ENCODE results near the gene SLC29A3.

- TF ChIP-seq, protein P1, sequence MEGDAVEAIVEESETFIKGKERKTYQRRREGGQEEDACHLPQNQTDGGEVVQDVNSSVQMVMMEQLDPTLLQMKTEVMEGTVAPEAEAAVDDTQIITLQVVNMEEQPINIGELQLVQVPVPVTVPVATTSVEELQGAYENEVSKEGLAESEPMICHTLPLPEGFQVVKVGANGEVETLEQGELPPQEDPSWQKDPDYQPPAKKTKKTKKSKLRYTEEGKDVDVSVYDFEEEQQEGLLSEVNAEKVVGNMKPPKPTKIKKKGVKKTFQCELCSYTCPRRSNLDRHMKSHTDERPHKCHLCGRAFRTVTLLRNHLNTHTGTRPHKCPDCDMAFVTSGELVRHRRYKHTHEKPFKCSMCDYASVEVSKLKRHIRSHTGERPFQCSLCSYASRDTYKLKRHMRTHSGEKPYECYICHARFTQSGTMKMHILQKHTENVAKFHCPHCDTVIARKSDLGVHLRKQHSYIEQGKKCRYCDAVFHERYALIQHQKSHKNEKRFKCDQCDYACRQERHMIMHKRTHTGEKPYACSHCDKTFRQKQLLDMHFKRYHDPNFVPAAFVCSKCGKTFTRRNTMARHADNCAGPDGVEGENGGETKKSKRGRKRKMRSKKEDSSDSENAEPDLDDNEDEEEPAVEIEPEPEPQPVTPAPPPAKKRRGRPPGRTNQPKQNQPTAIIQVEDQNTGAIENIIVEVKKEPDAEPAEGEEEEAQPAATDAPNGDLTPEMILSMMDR (IDR thresholded peaks at IDR 0.05), result no peak
- no peak for TF ChIP-seq MAX (IDR thresholded peaks at IDR 0.05; ENCODE audit: low read depth)
- TF ChIP-seq NRF1 (IDR thresholded peaks at IDR 0.05; ENCODE audit: low read depth, low read length), result no peak
- TF ChIP-seq, protein P2, sequence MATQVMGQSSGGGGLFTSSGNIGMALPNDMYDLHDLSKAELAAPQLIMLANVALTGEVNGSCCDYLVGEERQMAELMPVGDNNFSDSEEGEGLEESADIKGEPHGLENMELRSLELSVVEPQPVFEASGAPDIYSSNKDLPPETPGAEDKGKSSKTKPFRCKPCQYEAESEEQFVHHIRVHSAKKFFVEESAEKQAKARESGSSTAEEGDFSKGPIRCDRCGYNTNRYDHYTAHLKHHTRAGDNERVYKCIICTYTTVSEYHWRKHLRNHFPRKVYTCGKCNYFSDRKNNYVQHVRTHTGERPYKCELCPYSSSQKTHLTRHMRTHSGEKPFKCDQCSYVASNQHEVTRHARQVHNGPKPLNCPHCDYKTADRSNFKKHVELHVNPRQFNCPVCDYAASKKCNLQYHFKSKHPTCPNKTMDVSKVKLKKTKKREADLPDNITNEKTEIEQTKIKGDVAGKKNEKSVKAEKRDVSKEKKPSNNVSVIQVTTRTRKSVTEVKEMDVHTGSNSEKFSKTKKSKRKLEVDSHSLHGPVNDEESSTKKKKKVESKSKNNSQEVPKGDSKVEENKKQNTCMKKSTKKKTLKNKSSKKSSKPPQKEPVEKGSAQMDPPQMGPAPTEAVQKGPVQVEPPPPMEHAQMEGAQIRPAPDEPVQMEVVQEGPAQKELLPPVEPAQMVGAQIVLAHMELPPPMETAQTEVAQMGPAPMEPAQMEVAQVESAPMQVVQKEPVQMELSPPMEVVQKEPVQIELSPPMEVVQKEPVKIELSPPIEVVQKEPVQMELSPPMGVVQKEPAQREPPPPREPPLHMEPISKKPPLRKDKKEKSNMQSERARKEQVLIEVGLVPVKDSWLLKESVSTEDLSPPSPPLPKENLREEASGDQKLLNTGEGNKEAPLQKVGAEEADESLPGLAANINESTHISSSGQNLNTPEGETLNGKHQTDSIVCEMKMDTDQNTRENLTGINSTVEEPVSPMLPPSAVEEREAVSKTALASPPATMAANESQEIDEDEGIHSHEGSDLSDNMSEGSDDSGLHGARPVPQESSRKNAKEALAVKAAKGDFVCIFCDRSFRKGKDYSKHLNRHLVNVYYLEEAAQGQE (IDR thresholded peaks at IDR 0.05; ENCODE audit: low read depth, low read length), result no peak
- no peak for TF ChIP-seq MXI1 (IDR thresholded peaks at IDR 0.05; ENCODE audit: low read depth, low read length)
- TF ChIP-seq RCOR1 (IDR thresholded peaks at IDR 0.05; ENCODE audit: low read length), result no peak
- TF ChIP-seq GABPA (IDR thresholded peaks at IDR 0.05; ENCODE audit: low read depth), result no peak
- no peak for TF ChIP-seq IRF3 (IDR thresholded peaks at IDR 0.05; ENCODE audit: low read depth, low read length)
- no peak for TF ChIP-seq JUND (IDR thresholded peaks at IDR 0.05)
Observed at GRCh38 chr10:71344154-71344925, 25.3 kb downstream of the SLC29A3 start.

All from SK-N-SH (cell line).